Gastrocnemius medialis (tissue), 4 donors: ENCODE results near the gene DERA. TPM values are rescaled to one million over a fixed set of nuclear protein-coding genes. Genes with fewer than 3 reads are reported as not detected.
"Not testable (repeated sequence)": the region's sequence is repeated elsewhere in the genome, so short reads cannot be mapped to it uniquely, and the experiment has no call there.

Experiments used
- ATAC-seq, 2 donors: fragments of 150-250 bp; one replicate each; pipeline ENCODE4 v1.9.1; 2016
- DNase-seq, 2 donors: peaks; one replicate each; pipeline ENCODE4 v3.0.0-alpha.2; 2019
- H3K27ac ChIP-seq, 4 donors: fragments of 200-600 bp; sonication (generic); 1 replicate in 1 of 4; 2 replicates in 3 of 4; pipeline ENCODE4 v1.5.1; 2016 to 2018; ENCODE audit warnings: mild to moderate bottlenecking in 2 of 4, moderate library complexity in 1 of 4
- H3K27me3 ChIP-seq, 3 donors: fragments of 200-600 bp; sonication (generic) in 2 of 3; 1 replicate in 1 of 3; 2 replicates in 2 of 3; pipeline versions ENCODE4 v1.5.1 to v1.6.0; 2016 to 2019; ENCODE audit warnings: mild to moderate bottlenecking in 1 of 3, moderate library complexity in 1 of 3
- H3K36me3 ChIP-seq, 2 donors: fragments of 200-600 bp; sonication (generic) in 1 of 2; one replicate each; pipeline ENCODE4 v1.5.1; 2017 to 2018
- H3K4me1 ChIP-seq, 2 donors: fragments of 200-600 bp; sonication (generic) in 1 of 2; one replicate each; pipeline ENCODE4 v1.5.1; 2016 to 2017; ENCODE audit warnings: mild to moderate bottlenecking in 2 of 2
- H3K4me3 ChIP-seq, 4 donors: fragments of 200-600 bp; sonication (generic) in 3 of 4; 1 replicate in 1 of 4; 2 replicates in 3 of 4; pipeline ENCODE4 v1.5.1; 2016 to 2019; ENCODE audit warnings: mild to moderate bottlenecking in 2 of 4
- H3K9me3 ChIP-seq, 3 donors: fragments of 200-600 bp; sonication (generic) in 2 of 3; 1 replicate in 1 of 3; 2 replicates in 2 of 3; pipeline ENCODE4 v1.5.1; 2016 to 2019
- CTCF ChIP-seq, 5 experiments: fragments of 450-650 bp in 3 of 5; fragments of 200-600 bp in 2 of 5; sonication (generic) in 2 of 5; IDR thresholded peaks in 4 of 5; conservative IDR thresholded peaks in 1 of 5; 1 replicate in 4 of 5; 2 replicates in 1 of 5; pipeline ENCODE4 v1.5.1; 2016 to 2019; ENCODE audit warnings: antibody characterized with exemption in 5 of 5, mild to moderate bottlenecking in 3 of 5, moderate library complexity in 3 of 5
- POLR2A ChIP-seq, 2 donors: fragments of 450-650 bp; IDR thresholded peaks; one replicate each; pipeline ENCODE4 v1.6.1; 2017; ENCODE audit warnings: antibody characterized with exemption in 2 of 2, mild to moderate bottlenecking in 2 of 2, moderate library complexity in 2 of 2
- in situ Hi-C, 4 donors: fragments of 200-750 bp; cut with MboI; loops; one replicate each; pipeline versions ENCODE4 v1.15.0 to v1.8.0; 2017; ENCODE audit warnings: low sequenced_read_pairs in 4 of 4
- intact Hi-C: fragments of 100-400 bp; cut with DNase I; formaldehyde crosslinking; loops from one replicate; pipeline ENCODE4 v1.15.1; 2023; ENCODE audit warnings: low total_unique reads
- total RNA-seq, 4 donors: library from RNA; depleted of rRNA; stranded (reverse); fragments of >200 nt; gene quantifications; one replicate each; pipeline versions ENCODE4 v1.1.0 to v1.2.3, GENCODE V29; 2016

Gene DERA
- total RNA-seq, 4 donors from 2014 or later = 29.2 to 50.1 (median 34.3) TPM

GRCh38 chr12:15942475-15942874 lies 31.3 kb downstream of the DERA start:
- Histone ChIP-seq H3K4me3 (no peak overlapping the region), H3K36me3 (no peaks in the 10 kb centered on the region), H3K27ac (no peak overlapping the region), H3K4me1 (no peaks in the 10 kb centered on the region), H3K9me3 (peaks cover 0 to 6% (median 0%) of the 10 kb centered on the region in 3 donors), H3K27me3 (no peaks in the 10 kb centered on the region)
- in situ Hi-C loops (no loop called here), intact Hi-C loops (no loop called here)
- DNase-seq (no peak), ATAC-seq (no peak)
- no peak for TF ChIP-seq POLR2A (IDR thresholded peaks at IDR 0.05)
- TF ChIP-seq CTCF (IDR thresholded peaks at IDR 0.05 in 4 of 5, conservative IDR thresholded peaks at IDR 0.05 in 1 of 5) = no peak

- H3K4me3 ChIP-seq, H3K27me3 ChIP-seq, ATAC-seq, intact Hi-C loops, H3K27ac ChIP-seq, H3K36me3 ChIP-seq, DNase-seq, H3K9me3 ChIP-seq, in situ Hi-C loops, H3K4me1 ChIP-seq: not testable (repeated sequence)
Observed at GRCh38 chr12:15943519-15943918, 32.4 kb downstream of the DERA start.

GRCh38 chr12:15948461-15948860 lies 37.3 kb downstream of the DERA start:
- intact Hi-C loops, DNase-seq, H3K9me3 ChIP-seq, H3K36me3 ChIP-seq, H3K4me3 ChIP-seq, H3K27ac ChIP-seq, ATAC-seq, H3K27me3 ChIP-seq, H3K4me1 ChIP-seq, in situ Hi-C loops: not testable (repeated sequence)

GRCh38 chr12:15955281-15955680 lies 44.1 kb downstream of the DERA start:
- ATAC-seq (no peak), DNase-seq (no peak)
- in situ Hi-C loops = no loop called here
- H3K36me3 ChIP-seq = no peaks in the 10 kb centered on the region
- H3K27ac ChIP-seq = no peak overlapping the region
- H3K27me3 ChIP-seq = no peaks in the 10 kb centered on the region
- intact Hi-C loops = no loop called here
- TF ChIP-seq POLR2A (IDR thresholded peaks at IDR 0.05) = no peak
- TF ChIP-seq CTCF (IDR thresholded peaks at IDR 0.05 in 4 of 5, conservative IDR thresholded peaks at IDR 0.05 in 1 of 5) = no peak
- no peak overlapping the region for H3K4me3 ChIP-seq
- H3K4me1 ChIP-seq = no peaks in the 10 kb centered on the region
- H3K9me3 ChIP-seq = no peaks in the 10 kb centered on the region

GRCh38 chr12:15956010-15956409 lies 44.9 kb downstream of the DERA start:
- Histone ChIP-seq H3K4me3 (no peak overlapping the region), H3K9me3 (no peaks in the 10 kb centered on the region), H3K4me1 (no peaks in the 10 kb centered on the region), H3K27me3 (no peaks in the 10 kb centered on the region), H3K27ac (no peak overlapping the region), H3K36me3 (peaks cover 0 to 5% of the 10 kb centered on the region in 2 donors)
- TF ChIP-seq CTCF (IDR thresholded peaks at IDR 0.05 in 4 of 5, conservative IDR thresholded peaks at IDR 0.05 in 1 of 5) (no peak), POLR2A (IDR thresholded peaks at IDR 0.05) (no peak)
- in situ Hi-C loops = no loop called here
- ATAC-seq (no peak), DNase-seq (no peak)
- intact Hi-C loops = no loop called here

GRCh38 chr12:15956413-15957185 lies 45.5 kb downstream of the DERA start:
- in situ Hi-C loops = no loop called here

More at GRCh38 chr12:15956413-15957185, 45.5 kb downstream of the DERA start:
- ATAC-seq = no peak
- no peak overlapping the region for H3K27ac ChIP-seq
- peaks cover 0 to 11% of the 10 kb centered on the region in 2 donors for H3K36me3 ChIP-seq
- TF ChIP-seq CTCF (IDR thresholded peaks at IDR 0.05 in 4 of 5, conservative IDR thresholded peaks at IDR 0.05 in 1 of 5) (no peak), POLR2A (IDR thresholded peaks at IDR 0.05) (no peak)
- no peaks in the 10 kb centered on the region for H3K27me3 ChIP-seq
- H3K4me1 ChIP-seq = no peaks in the 10 kb centered on the region
- no peak overlapping the region for H3K4me3 ChIP-seq
- intact Hi-C loops = no loop called here
- no peaks in the 10 kb centered on the region for H3K9me3 ChIP-seq
- DNase-seq = no peak
